Cortex of kidney (tissue), 1 donor: ENCODE data around the gene CLEC7A.

Experiments used
- DNase-seq: peaks from one replicate; lab custom pipeline; 2025; lab: John Stamatoyannopoulos, UW

Gene CLEC7A

DNA sequence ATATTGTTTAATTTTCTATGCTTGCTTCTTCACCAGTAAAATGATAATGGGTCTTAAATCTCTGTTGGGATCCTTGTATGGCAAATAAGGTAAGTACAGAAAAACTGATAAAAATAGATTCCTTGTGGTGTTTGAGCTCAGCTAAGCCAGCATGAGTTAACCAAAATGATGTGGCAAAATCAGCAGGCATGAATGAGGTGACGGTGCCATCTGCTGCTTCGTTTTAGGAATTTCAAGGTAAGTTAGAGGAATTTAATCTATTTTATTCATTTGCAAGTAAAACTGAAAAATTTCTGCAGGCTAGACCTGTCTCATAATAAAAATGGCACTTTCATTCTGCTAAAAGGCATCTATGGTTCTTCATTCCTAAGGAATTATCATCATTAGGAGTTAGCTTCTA lies 10.0 kb upstream of the CLEC7A start:
- DNase-seq, result no peak

GRCh38 chr12:10136637-10137205 lies 6.7 kb upstream of the CLEC7A start:
- no peak for DNase-seq

- no peak for DNase-seq
Observed at GRCh38 chr12:10135126-10135525, 5.1 kb upstream of the CLEC7A start.

DNA sequence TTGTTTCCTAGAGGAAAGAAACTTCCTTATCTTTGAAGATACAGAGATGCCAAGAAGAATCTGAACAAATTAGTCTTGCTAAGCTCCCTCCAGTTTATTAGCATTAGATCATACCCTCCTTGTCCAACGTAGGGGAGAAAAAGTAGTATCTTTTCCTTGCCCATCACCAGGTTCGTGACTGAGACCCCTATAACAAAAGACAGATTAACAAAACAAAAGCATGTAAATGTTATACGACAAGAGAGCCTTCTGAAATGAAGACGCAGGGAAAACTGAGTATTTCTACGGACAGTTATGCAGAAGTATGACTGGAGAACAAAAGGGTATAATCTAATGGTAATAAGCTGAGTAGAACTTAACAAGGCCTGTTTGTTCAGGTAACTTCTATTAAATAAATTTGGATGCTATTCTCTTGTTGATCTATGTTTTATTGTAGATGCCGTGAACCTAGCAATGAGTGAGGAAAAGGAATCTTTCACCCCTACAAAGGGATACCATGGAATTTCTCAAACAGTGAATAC lies 2.9 kb upstream of the CLEC7A start:
- DNase-seq, result no peak

DNA sequence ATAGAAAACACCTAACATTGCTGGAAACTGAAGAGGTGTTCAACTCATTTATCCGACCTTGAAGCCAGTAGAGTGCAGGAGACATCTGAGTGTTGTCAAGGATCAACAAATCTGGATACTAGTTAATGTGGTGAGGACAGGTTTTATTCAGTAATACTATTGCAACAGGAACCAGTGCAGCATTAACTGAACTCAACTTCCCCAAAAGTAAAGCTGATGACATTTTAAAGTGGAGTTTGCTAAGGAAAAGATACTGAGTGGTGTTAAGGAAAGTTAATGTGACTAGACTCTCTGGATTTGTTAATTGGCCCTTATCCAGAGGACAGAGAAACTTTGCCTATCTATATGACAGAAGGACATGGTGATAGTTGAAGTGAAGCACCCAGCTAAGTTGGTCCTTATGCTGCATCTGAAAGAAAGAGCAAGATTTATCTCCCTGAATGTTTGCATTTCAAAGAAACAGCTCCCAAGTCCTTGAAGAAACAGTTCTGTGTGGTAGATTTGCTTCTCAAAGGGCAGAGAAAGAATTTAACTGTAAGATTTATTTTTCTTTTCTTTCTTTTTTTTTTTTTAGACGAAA lies 1.2 kb upstream of the CLEC7A start:
- DNase-seq, result no peak

- DNase-seq, result no peak
Observed at GRCh38 chr12:10128687-10129086, 1.3 kb downstream of the CLEC7A start.

GRCh38 chr12:10126413-10126812 lies 3.6 kb downstream of the CLEC7A start:
- DNase-seq, result no peak

DNA sequence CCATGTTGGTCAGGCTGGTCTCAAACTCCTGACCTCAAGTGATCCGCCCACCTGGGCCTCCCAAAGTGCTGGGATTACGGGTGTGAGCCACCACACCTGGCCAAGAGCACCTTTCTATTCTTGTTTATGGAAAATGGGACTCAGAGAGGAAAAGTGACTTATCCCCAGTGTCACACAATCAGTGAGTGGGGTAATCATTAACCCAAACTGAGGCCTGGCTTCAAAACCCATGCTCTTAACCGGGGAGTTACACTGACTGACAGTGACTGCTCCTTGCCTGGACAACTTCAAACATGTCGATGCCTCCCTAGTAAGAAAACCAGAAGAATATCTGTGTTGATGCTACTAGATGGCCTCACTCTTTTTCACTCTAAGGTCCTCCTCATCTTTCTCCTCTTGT lies 7.3 kb downstream of the CLEC7A start:
- DNase-seq, result no peak

DNA sequence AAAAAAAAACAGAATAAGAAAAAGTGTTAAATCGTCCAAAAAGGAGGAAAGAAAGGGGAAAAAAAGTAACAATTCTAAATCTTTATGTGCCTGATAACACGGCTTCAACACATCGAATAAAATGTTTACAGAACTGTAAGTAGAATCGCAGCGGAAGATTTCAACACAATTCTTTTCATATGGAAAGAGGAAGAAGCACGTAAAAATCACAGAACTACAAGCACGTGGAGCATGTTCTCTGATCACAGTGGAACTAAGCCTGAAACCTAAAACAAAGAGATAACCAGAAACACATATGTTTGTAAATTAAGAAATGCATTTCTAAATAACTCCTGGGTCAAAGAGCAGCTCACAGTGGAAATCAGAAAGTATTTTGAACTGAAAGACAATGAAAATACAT lies 8.7 kb downstream of the CLEC7A start:
- DNase-seq, result no peak

DNA sequence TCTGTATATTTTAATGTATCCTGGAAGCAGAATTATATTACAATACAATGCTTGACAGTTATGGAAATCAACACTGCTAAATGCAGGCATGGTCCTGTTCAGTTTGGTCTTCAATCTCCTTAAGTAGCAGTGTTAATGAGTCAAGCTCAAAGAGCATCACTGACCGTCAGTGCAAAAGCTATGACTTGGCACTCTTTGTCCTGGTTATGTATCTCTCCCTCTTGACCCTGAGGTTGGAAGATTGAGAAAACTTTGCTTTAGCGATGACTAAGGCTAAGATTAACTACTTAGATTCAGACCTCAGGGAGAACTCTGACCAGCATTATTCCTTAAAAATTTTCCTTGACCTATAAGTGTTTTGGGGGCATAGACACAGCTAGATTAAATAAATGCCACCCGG lies 10.9 kb downstream of the CLEC7A start:
- no peak for DNase-seq

DNA sequence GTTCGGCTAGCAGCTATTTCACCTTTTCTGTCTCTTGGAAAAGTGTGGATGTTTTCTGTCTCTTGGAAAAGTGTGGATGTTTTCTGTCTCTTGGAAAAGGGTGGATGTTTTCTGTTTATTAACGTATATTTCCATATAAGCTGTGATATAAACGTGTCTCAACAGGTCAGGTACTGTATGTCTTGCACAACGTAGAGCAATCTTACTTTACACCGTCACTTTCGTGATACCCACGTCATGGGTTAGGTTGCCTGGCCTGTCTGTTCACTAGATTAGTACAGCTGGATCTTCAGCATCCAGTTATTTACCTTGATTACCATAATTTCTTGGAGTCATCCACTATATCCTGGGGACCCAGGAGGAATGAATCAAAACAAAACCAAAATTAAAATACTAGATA lies 14.1 kb downstream of the CLEC7A start:
- DNase-seq, result no peak

GRCh38 chr12:10115311-10115710 lies 14.7 kb downstream of the CLEC7A start:
- DNase-seq, result no peak

- no peak for DNase-seq
Observed at GRCh38 chr12:10113920-10114319, 16.1 kb downstream of the CLEC7A start.

DNA sequence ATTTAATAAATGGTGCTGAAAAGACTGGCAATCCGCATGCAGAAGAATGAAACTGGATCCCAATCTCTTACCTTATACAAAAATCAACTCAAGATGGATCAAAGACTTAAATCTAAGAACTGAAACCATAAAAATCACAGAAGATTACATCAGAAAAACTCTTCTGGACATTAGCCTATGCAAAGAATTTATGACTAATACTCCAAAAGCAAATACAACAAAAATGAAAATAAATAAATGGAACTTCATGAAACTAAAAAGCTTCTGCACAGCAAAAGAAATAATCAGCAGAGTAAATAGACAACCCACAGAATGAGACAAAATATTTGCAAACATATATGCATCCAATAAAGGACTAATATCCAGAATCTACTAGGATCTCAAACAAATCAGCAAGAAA lies 16.9 kb downstream of the CLEC7A start:
- DNase-seq, result no peak

DNA sequence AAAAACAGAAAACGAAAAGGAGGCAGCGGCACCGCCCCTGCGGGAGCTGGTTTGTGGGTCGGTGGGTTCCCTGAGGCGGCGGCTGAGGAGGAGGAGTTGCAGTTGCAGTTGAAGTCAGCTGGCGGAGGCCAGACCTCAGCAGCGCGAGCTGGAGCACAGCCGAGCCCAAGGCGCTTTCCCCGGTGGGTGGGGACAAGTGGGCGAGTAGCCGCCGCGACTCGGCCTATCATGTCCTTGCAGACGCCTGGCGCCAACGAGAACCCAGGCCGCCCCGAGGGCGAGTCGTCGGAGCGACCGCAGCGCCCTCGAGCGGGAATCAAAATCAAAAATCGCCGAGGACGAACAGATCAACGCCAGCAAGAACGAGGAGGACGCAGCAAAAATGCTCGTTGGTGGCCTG lies 18.5 kb downstream of the CLEC7A start:
- DNase-seq, result no peak

- no peak for DNase-seq
Observed at GRCh38 chr12:10110256-10110844, 19.6 kb downstream of the CLEC7A start.

DNA sequence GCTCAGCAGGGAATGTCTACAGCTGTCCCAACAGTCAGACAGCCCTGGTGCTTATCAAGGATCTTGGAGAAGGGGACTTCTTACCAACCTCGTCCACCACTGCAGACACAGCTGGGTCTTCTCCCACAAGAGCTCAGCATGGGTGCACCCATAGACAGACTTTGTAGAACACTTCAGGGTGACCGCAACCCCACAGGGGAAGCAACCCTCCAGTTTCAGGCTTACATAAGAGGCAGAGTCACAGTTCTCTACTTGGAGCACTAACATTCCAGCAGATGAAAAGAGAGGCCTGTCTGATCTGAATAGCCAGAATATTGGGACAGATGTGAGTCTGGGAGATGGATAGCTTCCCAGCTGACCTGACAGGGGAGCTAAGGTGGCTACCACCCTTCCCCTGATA lies 27.7 kb downstream of the CLEC7A start:
- no peak for DNase-seq

DNA sequence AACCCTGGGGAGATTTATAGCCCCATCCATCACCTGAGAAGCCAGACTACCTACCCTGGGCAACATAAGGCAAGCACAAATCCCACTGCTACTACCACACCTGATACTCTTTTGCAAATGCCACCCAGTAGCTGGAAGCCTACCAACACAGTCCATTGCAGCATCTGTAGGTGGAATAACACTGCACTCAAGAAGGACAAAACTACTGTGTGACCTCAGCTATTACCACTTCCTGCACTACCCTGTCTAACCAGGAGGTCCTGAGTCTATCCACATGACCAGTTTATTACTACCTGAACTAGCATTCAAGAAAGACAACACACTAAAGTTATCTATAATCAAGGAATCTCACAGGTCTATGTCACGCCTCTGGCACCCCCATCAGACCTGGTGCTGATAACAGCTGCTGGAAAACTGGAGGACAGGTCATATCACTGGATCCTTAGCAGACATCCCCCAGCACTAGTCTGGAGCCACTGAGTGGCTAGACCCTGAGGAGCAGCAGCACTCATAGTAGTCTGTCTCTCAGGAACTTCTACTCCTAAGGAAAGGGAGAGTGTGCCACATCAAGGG lies 28.3 kb downstream of the CLEC7A start:
- DNase-seq, result no peak

GRCh38 chr12:10101042-10101579 lies 28.9 kb downstream of the CLEC7A start:
- no peak for DNase-seq

- DNase-seq, result no peak
Observed at GRCh38 chr12:10098791-10099190, 31.2 kb downstream of the CLEC7A start, which contains the start of gene CLEC1A. Gene CLEC1A, minus strand, starts transcription at chr12:10098985. Its CDS starts 63 bp downstream, at chr12:10098922.

DNA sequence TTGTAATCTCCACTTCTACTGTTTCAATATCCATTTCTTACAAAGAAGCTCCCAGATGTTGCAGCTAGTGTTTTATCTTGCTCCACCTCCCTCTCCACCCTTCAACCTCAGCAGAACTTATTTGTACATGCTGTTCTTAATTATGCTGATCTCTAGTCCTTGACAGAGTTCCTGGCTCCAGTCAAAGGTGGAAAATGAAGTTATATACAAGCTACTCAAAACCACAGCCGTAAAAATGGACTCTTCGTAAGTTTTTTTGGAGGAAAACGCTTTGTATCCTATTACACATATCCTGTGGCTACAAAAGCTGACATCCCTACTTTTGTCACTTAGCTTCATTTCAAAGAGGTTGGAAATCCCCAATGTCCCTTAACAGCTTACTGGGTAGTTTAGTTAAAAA lies 32.5 kb downstream of the CLEC7A start:
- DNase-seq, result no peak

DNA sequence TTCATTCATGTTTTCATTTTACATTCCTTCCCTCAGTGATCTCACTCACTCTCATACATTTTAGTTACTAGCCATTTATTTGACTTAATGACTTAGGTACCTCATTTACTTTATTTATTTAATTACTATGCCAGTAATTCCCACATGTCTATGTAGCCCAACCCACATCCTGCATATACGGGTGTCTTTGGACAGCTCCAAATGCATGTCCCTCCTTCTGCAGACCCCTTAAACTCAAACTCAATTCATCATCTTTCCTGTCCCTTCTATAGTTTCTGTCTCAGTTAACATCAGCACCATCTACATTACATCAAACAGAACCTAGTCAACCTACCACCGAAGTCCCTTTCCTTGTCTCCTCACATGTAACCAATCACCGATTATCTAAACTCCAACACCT lies 34.0 kb downstream of the CLEC7A start:
- DNase-seq, result no peak
